H1 (cell line): ENCODE measurements around the gene NRXN2.

Experiments
- EZH2 ChIP-seq: fragments of 200-600 bp; sonication (generic); IDR thresholded peaks from 2 replicates; pipeline ENCODE4 v1.7.1; 2012; ENCODE audit warnings: low read depth, mild to moderate bottlenecking, moderate library complexity, low read length, inconsistent platforms; ENCODE audit not compliant: severe bottlenecking
- FOSL1 ChIP-seq: IDR thresholded peaks from 2 replicates; pipeline ENCODE4 v1.6.1; 2011; ENCODE audit warnings: mild to moderate bottlenecking, low read depth, low read length, moderate library complexity; ENCODE audit not compliant: insufficient read depth
- JUND ChIP-seq: IDR thresholded peaks from 2 replicates; pipeline ENCODE4 v1.6.1; 2011; ENCODE audit warnings: mild to moderate bottlenecking, improper control_type of control experiment, low read length
- KDM1A ChIP-seq: fragments of 200-600, 300-600 bp; sonication (generic); IDR thresholded peaks from 2 replicates; pipeline ENCODE4 v1.7.1; 2016; ENCODE audit warnings: mild to moderate bottlenecking, low read length, borderline replicate concordance
- POLR2A ChIP-seq, 2 experiments: IDR thresholded peaks; 1 replicate in 1 of 2; 2 replicates in 1 of 2; pipeline ENCODE4 v1.6.1; 2011; ENCODE audit warnings: low read depth in 2 of 2, low read length in 2 of 2, mild to moderate bottlenecking in 2 of 2; ENCODE audit errors: control extremely low read depth in 1 of 2
- RFX5 ChIP-seq: IDR thresholded peaks from 2 replicates; pipeline ENCODE4 v1.6.1; 2011; ENCODE audit warnings: low read depth, low read length, improper control_type of control experiment, borderline replicate concordance
- SP2 ChIP-seq: IDR thresholded peaks from 2 replicates; pipeline ENCODE4 v1.6.1; 2012; ENCODE audit warnings: mild to moderate bottlenecking, low read length, inconsistent platforms
- TF ChIP-seq, protein P1 (sequence below): IDR thresholded peaks from 2 replicates; pipeline ENCODE4 v1.6.1; 2012; ENCODE audit warnings: low read length, inconsistent platforms
- TF ChIP-seq, protein P2 (sequence below), 3 experiments: IDR thresholded peaks; 1 replicate in 2 of 3; 2 replicates in 1 of 3; pipeline versions ENCODE4 v1.5.1 to v1.6.1; 2011; ENCODE audit warnings: low read length in 3 of 3, mild to moderate bottlenecking in 3 of 3, inconsistent platforms in 2 of 3, low read depth in 1 of 3, moderate library complexity in 1 of 3; ENCODE audit not compliant: insufficient read depth in 1 of 3; ENCODE audit errors: control extremely low read depth in 1 of 3
- TF ChIP-seq, protein P3 (sequence below): IDR thresholded peaks from 2 replicates; pipeline ENCODE4 v1.6.1; 2012; ENCODE audit warnings: inconsistent platforms
- TF ChIP-seq, protein P4 (sequence below): IDR thresholded peaks from 2 replicates; pipeline ENCODE4 v1.6.1; 2011; ENCODE audit warnings: low read depth, mild to moderate bottlenecking, low read length; ENCODE audit not compliant: insufficient read depth

DNA sequence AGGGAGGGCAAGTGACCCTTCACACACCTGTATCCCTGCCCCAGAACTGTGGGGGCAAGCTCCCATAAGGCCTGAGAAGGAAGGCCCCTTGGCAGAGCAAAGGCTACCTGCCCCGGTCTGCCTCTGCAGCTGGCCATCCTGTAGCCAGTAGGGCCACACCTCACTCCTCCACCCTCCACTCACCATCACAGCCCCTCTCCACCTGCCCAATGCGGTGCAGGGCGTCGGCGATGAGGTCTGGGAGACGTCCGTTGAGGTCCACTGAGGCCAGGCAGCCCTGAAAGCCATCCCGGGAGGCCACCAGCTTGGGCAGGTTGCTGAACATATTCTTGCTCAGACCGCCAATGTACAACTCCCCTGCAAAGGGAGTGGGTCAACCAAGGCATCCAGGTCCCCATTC is 74.4 kb downstream of the NRXN2 start:
- TF ChIP-seq JUND (no peak), POLR2A (IDR thresholded peaks at IDR 0.05; ENCODE audit: control extremely low read depth in 1 of 2, low read depth in 2 of 2, low read length in 2 of 2) (no peak), FOSL1 (no peak), EZH2 (no peak), RFX5 (no peak), SP2 (no peak), KDM1A (no peak)
- TF ChIP-seq, protein P1, sequence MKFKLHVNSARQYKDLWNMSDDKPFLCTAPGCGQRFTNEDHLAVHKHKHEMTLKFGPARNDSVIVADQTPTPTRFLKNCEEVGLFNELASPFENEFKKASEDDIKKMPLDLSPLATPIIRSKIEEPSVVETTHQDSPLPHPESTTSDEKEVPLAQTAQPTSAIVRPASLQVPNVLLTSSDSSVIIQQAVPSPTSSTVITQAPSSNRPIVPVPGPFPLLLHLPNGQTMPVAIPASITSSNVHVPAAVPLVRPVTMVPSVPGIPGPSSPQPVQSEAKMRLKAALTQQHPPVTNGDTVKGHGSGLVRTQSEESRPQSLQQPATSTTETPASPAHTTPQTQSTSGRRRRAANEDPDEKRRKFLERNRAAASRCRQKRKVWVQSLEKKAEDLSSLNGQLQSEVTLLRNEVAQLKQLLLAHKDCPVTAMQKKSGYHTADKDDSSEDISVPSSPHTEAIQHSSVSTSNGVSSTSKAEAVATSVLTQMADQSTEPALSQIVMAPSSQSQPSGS: no peak
- TF ChIP-seq, protein P2, sequence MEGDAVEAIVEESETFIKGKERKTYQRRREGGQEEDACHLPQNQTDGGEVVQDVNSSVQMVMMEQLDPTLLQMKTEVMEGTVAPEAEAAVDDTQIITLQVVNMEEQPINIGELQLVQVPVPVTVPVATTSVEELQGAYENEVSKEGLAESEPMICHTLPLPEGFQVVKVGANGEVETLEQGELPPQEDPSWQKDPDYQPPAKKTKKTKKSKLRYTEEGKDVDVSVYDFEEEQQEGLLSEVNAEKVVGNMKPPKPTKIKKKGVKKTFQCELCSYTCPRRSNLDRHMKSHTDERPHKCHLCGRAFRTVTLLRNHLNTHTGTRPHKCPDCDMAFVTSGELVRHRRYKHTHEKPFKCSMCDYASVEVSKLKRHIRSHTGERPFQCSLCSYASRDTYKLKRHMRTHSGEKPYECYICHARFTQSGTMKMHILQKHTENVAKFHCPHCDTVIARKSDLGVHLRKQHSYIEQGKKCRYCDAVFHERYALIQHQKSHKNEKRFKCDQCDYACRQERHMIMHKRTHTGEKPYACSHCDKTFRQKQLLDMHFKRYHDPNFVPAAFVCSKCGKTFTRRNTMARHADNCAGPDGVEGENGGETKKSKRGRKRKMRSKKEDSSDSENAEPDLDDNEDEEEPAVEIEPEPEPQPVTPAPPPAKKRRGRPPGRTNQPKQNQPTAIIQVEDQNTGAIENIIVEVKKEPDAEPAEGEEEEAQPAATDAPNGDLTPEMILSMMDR (IDR thresholded peaks at IDR 0.05; ENCODE audit: control extremely low read depth in 1 of 3, insufficient read depth in 1 of 3, low read depth in 1 of 3, low read length in 3 of 3): no peak
- TF ChIP-seq, protein P3, sequence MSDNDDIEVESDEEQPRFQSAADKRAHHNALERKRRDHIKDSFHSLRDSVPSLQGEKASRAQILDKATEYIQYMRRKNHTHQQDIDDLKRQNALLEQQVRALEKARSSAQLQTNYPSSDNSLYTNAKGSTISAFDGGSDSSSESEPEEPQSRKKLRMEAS: no peak
- TF ChIP-seq, protein P4, sequence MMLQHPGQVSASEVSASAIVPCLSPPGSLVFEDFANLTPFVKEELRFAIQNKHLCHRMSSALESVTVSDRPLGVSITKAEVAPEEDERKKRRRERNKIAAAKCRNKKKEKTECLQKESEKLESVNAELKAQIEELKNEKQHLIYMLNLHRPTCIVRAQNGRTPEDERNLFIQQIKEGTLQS: no peak
